Activated naive CD4-positive, alpha-beta T cell treated with Interleukin-2 at 50 U/mL for 16 hours (primary cell): ENCODE results near the gene TSPAN10.
"Not testable (repeated sequence)": the region's sequence is repeated elsewhere in the genome, so short reads cannot be mapped to it uniquely, and the experiment has no call there.

Experiments used
- DNase-seq: peaks from one replicate; pipeline ENCODE4 v3.0.0-alpha.2; 2020

Gene TSPAN10

DNA sequence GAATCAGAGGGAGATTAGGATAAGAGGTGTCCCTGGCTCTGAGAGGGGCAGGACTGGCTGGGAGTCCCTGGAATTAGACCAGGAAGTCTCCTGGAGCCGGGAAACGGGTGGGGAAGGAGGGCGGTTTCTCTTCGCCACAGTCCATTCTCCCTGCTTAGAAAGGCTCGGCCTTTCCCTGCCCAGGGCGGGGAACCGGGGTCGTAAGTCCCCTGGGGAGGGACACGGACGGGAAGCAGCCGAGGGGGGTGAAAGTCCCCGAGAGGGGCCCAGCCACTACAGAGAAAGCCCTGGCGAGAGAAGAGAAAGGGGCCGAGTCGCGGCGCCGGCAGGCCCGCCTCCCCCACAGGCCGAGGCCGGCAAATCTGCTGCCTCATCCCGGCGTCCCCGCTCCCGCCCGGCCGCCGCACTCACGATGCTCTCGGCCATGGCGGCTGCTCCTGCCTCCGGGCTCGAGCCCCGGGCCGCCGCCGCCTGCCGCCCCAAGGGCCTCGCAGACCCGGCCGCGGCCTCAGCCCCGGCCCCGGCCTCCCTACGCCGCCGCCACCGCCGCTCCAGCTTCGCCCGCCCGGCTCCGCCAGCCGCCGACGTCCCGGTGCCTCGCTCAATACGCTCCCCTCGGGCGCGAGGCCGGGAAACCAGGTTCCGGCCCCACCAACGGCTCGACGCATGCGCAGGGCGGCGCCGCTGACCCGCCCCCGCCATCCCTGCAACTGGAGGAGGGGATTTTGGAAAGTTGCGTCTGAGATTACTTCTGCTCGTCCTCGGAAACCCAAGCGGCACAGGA lies at the start of gene TSPAN10, which contains the start of gene NPLOC4:
Gene TSPAN10, plus strand, starts transcription at position 692 of the 784 bp plus-strand sequence. CDS start 5,217 bp downstream, outside the sequence.
Gene NPLOC4, minus strand, starts transcription at position 608 of the 784 bp plus-strand sequence. Its CDS starts 182 bp downstream, at position 426.
- DNase-seq, result peak; percentile 84

GRCh38 chr17:81589612-81590011 lies 47.4 kb upstream of the TSPAN10 start:
- DNase-seq, result no peak

DNA sequence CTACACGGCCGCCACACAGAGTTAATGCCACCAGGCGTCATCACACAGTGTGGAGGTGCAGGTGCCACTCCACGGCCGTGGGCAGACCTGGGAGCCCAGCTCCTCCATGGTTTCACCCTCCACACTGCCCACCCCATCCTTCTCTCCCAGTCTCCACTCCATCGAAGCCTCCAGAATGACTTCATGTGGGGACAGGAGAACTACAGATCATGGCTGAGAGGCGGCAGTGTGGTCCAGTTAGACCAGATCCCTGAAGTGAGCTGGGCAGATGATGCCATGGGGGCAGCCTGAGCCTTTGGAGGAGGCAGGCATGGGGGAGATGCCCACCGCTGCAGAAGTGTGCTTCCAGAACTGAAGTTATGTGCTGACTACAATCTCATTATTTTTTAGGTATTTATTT lies 46.9 kb upstream of the TSPAN10 start:
- no peak for DNase-seq

DNA sequence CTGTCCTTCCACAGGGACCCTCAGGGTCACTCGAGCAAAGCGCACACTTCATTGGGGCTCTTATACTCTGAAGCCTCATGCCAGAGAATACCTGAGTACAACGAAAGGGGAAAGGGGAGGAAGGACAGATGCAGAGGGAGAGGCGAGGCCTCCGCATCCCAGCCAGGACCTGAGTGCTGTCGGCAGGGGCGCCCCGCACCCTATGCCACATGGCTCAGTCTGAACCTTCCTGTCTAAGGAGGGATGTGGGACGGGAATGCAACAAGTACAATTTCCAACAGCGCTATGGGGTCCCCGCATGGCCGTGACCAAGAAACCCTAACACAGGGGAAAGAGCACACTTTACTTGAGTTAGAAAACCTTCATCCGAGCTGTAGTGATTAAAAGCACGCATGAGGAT lies 45.0 kb upstream of the TSPAN10 start:
- no peak for DNase-seq

- DNase-seq, result no peak
These were observed 43.7 kb upstream of the TSPAN10 start for GRCh38 chr17:81593105-81593871.

- DNase-seq, result no peak
These were observed 37.1 kb upstream of the TSPAN10 start for GRCh38 chr17:81599719-81600486.

- peak; percentile 25 for DNase-seq
These were observed 35.4 kb upstream of the TSPAN10 start for GRCh38 chr17:81601525-81602120.

- no peak for DNase-seq
These were observed 33.0 kb upstream of the TSPAN10 start for GRCh38 chr17:81603846-81604610.

DNA sequence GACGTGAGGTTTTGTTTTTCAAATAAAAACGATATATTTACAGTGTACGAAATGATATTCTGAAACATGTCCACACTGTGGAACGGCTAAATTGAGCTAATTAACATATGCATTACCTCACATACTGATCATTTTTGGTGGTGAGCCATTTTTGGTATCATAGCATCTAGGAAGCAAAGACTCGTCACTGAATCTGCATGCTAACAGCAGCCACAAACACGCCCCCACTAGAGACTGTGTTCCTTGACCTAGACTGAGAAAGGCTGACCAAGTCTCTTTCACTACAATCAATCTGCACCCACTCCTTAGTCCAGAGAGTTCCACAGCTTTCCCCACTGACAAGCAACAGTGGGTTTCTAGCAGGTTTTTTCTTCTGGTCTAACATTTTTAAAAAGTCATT lies 29.6 kb upstream of the TSPAN10 start:
- no peak for DNase-seq

- no peak for DNase-seq
These were observed 28.9 kb upstream of the TSPAN10 start for GRCh38 chr17:81608082-81608481.

DNA sequence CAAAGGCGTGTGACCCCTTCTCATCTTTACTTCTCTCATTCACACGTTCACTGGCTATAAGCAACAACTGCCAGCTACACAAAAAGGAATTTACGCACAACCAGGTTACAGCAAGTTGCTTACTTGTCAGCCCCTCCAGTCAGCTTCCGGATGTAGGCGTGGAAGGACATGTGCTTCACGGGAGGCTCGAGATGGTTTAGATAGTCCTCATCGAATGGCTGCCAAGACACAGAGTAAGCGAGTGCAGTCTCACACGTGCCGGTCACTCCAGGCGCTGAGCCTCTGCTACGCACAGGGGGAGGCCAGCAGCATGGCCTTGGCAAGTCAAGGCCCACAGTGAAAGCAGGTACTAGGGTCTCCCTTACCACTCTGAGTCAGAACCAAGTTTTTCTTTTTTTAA lies 28.4 kb upstream of the TSPAN10 start:
- DNase-seq, result no peak

GRCh38 chr17:81609541-81610311 lies 27.3 kb upstream of the TSPAN10 start:
- DNase-seq, result no peak

DNA sequence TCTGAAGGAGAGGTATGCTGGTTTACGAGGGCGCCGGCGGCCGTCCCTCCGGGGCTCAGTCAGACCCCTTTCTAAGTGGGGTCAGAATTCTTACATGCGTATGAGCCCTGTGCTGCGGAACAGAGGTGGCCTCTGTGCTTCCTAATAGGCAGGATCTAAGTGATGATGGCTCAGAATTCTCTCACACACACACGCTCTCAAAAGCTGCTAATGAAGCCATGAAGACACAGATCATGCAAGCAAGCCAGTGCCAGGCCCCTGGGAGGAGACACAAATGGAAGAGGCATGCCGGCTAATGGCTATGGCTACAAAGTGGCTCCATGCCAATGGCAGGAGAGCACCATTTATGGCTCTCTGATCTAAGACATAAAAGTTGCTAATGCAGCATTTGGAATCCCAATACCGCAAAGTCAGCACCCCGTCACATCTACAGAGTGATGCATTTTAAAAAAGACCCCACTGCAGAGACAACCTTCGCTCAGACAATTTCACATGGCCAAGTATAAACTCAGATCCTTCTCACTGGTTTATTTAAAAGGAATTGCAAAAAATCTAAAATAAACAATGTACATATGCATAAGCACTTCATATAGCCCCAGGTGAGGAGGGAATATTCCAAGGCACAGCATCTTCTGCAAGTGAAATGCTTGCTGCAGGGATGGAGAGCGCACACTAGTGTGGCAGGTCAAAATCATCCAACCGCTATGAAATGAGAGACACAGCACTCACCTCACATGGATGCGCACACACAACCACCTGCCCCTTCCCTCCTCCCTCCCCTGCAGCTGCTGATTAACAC lies 24.6 kb upstream of the TSPAN10 start:
- DNase-seq, result no peak

- no peak for DNase-seq
These were observed 21.5 kb upstream of the TSPAN10 start for GRCh38 chr17:81615401-81615930.

- DNase-seq, result no peak
These were observed 20.1 kb upstream of the TSPAN10 start for GRCh38 chr17:81616877-81617276.

- DNase-seq, result not testable (repeated sequence)
These were observed 18.7 kb upstream of the TSPAN10 start for GRCh38 chr17:81618307-81618706.

GRCh38 chr17:81621494-81622130 lies 15.4 kb upstream of the TSPAN10 start:
- DNase-seq, result no peak

- no peak for DNase-seq
These were observed 6.7 kb upstream of the TSPAN10 start for GRCh38 chr17:81630274-81630673.

- no peak for DNase-seq
These were observed 5.5 kb upstream of the TSPAN10 start for GRCh38 chr17:81631482-81631881.

GRCh38 chr17:81635431-81635830 lies 1.6 kb upstream of the TSPAN10 start:
- no peak for DNase-seq
